ENCODE data around the gene CSPG5.

Gene CSPG5

DNA sequence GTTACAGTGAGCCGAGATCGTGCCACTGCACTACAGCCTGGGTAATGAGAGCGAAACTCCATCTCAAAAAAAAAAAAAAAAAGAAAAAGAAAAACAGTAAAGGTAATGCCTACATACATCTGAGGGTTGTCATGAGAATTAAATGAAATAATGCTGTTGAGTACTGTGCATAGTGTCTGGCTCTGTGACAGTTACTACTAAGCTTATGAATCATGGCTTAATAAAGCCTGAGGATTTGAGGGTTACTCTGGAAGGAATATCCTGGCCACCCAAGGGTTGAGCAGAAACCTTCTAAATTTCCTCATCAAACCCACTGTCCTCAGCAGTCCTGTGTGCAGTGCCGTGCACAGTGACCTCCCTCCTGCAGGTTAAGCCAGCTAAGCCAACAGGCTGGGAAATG lies 38.4 kb downstream of the CSPG5 start:
- Histone ChIP-seq H3K27ac (ENCODE audit: low read depth, low read length) (no peak overlapping the region), H3K36me3 (ENCODE audit: control insufficient read depth, insufficient read depth, low read length) (no peaks in the 10 kb centered on the region), H3K27me3 (ENCODE audit: control insufficient read depth, insufficient read depth, low read length) (no peaks in the 10 kb centered on the region), H3K4me3 (ENCODE audit: low read depth, low read length) (no peak overlapping the region), H3K9me3 (ENCODE audit: control insufficient read depth, insufficient read depth, low read length) (no peaks in the 10 kb centered on the region), H3K9ac (ENCODE audit: low read depth, low read length) (no peak overlapping the region), H3K4me1 (ENCODE audit: control insufficient read depth, insufficient read depth, low read length) (no peaks in the 10 kb centered on the region)

DNA sequence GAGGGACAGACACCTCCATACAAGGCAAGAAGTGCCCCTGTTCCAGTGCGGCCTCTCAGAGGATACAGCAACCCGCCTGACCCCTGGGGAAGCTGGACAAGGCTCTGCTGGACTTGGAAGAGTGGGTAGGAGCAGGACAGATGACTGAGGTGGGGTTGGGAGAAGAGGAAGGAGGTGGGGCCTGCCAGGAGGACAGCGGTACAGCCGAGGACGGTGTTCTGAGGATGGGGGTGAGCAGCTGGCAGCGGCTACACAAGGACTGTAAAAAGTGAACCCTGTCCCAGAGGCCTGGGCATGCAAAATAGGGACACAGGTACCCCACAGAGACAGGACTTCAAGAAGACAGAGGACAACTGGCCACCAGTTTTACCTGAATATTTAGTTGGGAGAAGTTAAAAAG lies 41.7 kb downstream of the CSPG5 start:
- H3K9me3 ChIP-seq (ENCODE audit: control insufficient read depth, insufficient read depth, low read length), result no peaks in the 10 kb centered on the region; the same call in 1 of the 2 replicates
- no peaks in the 10 kb centered on the region for H3K27me3 ChIP-seq (ENCODE audit: control insufficient read depth, insufficient read depth, low read length)
- H3K27ac ChIP-seq (ENCODE audit: low read depth, low read length), result no peak overlapping the region
- H3K4me3 ChIP-seq (ENCODE audit: low read depth, low read length), result no peak overlapping the region
- no peaks in the 10 kb centered on the region for H3K4me1 ChIP-seq (ENCODE audit: control insufficient read depth, insufficient read depth, low read length)
- H3K36me3 ChIP-seq (ENCODE audit: control insufficient read depth, insufficient read depth, low read length), result no peaks in the 10 kb centered on the region
- H3K9ac ChIP-seq (ENCODE audit: low read depth, low read length), result no peak overlapping the region

DNA sequence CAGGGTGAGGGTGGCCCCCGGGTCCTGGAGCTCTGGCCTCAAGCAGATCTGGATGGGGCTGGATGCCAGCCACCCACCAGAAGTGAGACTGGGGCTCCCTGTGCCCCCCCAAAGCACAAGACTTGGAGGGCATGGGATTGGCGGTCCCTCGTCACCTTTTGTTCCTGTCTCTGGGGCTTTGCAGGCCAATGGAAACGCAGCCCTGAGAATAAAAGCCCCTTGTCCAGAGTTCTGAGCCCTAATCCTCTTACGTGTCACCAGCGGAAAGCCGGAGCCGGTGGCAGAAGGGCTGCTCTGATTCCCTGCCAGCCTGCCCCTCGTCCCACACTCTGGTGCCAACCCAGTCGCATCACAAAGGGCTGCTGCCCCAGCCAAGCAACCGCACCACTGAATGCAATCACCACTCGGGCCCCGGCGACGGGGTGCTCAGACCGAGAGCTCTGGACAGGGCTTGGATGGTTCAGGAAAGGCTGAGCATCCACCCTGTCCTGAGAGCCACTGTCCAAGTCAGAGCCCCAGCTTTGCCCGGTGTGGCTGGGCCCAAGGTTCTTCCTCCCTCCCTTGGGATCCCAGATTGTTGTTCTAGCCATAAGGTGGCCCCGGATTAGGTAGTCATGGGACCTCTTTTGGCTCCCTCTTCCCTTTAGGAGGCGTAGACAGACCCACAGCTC lies 42.3 kb downstream of the CSPG5 start:
- H3K4me1 ChIP-seq (ENCODE audit: control insufficient read depth, insufficient read depth, low read length), result no peaks in the 10 kb centered on the region
- H3K27ac ChIP-seq (ENCODE audit: low read depth, low read length), result no peak overlapping the region
- no peak overlapping the region for H3K9ac ChIP-seq (ENCODE audit: low read depth, low read length)
- H3K4me3 ChIP-seq (ENCODE audit: low read depth, low read length), result no peak overlapping the region
- no peaks in the 10 kb centered on the region for H3K27me3 ChIP-seq (ENCODE audit: control insufficient read depth, insufficient read depth, low read length)
- H3K36me3 ChIP-seq (ENCODE audit: control insufficient read depth, insufficient read depth, low read length), result no peaks in the 10 kb centered on the region
- no peaks in the 10 kb centered on the region; the same call in 1 of the 2 replicates for H3K9me3 ChIP-seq (ENCODE audit: control insufficient read depth, insufficient read depth, low read length)

DNA sequence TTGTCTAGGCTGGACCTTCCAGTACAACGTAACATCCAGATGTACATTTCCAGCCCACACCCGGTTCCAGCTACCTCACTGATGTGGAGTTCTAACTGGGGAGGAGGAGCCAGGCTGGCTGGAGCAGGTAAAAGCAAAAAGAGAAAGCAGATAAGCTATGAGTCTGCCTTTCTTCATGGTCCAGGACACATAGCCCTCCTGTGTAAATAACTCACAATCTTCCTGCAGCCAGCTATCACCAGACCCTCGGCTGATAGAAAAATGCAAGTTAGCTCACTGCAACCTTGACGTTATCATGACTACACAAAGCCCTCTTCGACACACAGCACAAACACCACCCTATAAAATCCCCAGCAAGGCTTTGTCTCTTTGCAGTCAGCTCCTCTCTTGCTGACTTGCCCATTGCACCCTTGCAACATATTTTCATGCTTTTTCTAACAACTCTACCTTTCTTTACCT lies 44.6 kb downstream of the CSPG5 start:
- Histone ChIP-seq H3K4me1 (ENCODE audit: control insufficient read depth, insufficient read depth, low read length) (no peaks in the 10 kb centered on the region), H3K9ac (ENCODE audit: low read depth, low read length) (no peak overlapping the region), H3K27me3 (ENCODE audit: control insufficient read depth, insufficient read depth, low read length) (no peaks in the 10 kb centered on the region), H3K9me3 (ENCODE audit: control insufficient read depth, insufficient read depth, low read length) (no peaks in the 10 kb centered on the region; the same call in 1 of the 2 replicates), H3K36me3 (ENCODE audit: control insufficient read depth, insufficient read depth, low read length) (no peaks in the 10 kb centered on the region), H3K27ac (ENCODE audit: low read depth, low read length) (no peak overlapping the region), H3K4me3 (ENCODE audit: low read depth, low read length) (no peak overlapping the region)

DNA sequence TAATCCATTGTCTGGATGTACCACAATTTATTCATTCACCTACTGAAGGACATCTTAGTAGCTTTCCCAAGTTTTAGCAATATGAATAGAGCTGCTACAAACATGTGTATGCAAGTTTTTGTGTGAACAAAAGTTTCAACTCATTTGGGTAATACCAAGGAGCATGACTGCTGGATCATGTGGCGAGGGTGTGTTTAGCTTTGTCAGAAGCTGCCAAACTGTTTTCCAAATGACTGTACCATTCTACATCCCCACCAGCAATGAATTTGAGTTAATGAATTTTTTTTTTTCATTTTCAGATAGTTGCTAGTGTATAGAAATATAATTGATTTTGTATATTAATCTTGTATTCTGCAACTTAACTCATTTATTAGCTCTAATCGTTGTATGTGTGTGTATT lies 45.2 kb downstream of the CSPG5 start:
- Histone ChIP-seq H3K4me3 (ENCODE audit: low read depth, low read length) (no peak overlapping the region), H3K9ac (ENCODE audit: low read depth, low read length) (no peak overlapping the region), H3K36me3 (ENCODE audit: control insufficient read depth, insufficient read depth, low read length) (no peaks in the 10 kb centered on the region), H3K4me1 (ENCODE audit: control insufficient read depth, insufficient read depth, low read length) (no peaks in the 10 kb centered on the region), H3K27ac (ENCODE audit: low read depth, low read length) (no peak overlapping the region), H3K27me3 (ENCODE audit: control insufficient read depth, insufficient read depth, low read length) (no peaks in the 10 kb centered on the region), H3K9me3 (ENCODE audit: control insufficient read depth, insufficient read depth, low read length) (no peaks in the 10 kb centered on the region; the same call in 1 of the 2 replicates)

DNA sequence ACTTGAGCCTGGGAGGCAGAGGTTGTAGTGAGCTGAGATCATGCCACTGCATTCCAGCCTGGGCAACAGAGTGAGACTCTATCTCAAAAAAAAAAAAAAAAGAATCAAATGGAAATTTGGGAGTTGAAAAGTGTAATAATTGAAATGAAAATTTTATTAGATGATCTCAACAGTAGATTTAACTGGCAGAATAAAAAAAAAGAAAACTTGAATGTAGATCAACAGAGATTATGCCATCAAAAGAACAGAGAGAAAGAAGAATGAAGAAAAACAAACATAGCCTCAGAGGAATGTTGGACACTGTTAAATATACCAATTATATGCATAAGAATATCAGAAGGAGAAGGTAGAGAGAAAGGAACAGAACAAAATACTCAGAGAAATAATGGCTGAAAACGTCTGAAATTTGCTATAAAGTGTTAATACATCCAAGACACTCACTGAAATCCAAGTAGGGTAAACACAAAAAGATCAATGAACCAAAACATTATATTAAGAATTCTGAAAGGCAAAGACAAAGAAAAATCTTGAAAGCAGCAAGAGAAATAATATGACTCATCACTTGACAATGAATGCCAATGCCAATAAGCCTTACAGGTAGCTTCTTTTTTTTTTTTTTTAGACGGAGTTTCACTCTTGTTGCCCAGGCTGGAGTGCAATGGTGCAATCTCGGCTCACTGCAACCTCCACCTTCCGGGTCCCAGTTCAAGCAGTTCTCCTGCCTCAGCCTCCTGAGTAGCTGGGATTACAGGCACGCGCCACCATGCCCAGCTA lies 50.5 kb downstream of the CSPG5 start:
- H3K4me1 ChIP-seq (ENCODE audit: control insufficient read depth, insufficient read depth, low read length), result no peaks in the 10 kb centered on the region
- H3K36me3 ChIP-seq (ENCODE audit: control insufficient read depth, insufficient read depth, low read length), result no peaks in the 10 kb centered on the region
- H3K27ac ChIP-seq (ENCODE audit: low read depth, low read length), result no peak overlapping the region
- H3K27me3 ChIP-seq (ENCODE audit: control insufficient read depth, insufficient read depth, low read length), result peaks cover 3% of the 10 kb centered on the region
- no peak overlapping the region for H3K4me3 ChIP-seq (ENCODE audit: low read depth, low read length)
- no peaks in the 10 kb centered on the region for H3K9me3 ChIP-seq (ENCODE audit: control insufficient read depth, insufficient read depth, low read length)
- H3K9ac ChIP-seq (ENCODE audit: low read depth, low read length), result no peak overlapping the region

- Histone ChIP-seq H3K27ac (ENCODE audit: low read depth, low read length) (no peak overlapping the region), H3K4me3 (ENCODE audit: low read depth, low read length) (no peak overlapping the region), H3K27me3 (ENCODE audit: control insufficient read depth, insufficient read depth, low read length) (peaks cover 14% of the 10 kb centered on the region), H3K9ac (ENCODE audit: low read depth, low read length) (no peak overlapping the region), H3K36me3 (ENCODE audit: control insufficient read depth, insufficient read depth, low read length) (no peaks in the 10 kb centered on the region), H3K4me1 (ENCODE audit: control insufficient read depth, insufficient read depth, low read length) (peaks cover 7% of the 10 kb centered on the region; the same call in 1 of the 2 replicates), H3K9me3 (ENCODE audit: control insufficient read depth, insufficient read depth, low read length) (no peaks in the 10 kb centered on the region)
Observed at GRCh38 chr3:47525617-47526016, 53.0 kb downstream of the CSPG5 start.

- Histone ChIP-seq H3K9ac (ENCODE audit: low read depth, low read length) (no peak overlapping the region), H3K27me3 (ENCODE audit: control insufficient read depth, insufficient read depth, low read length) (peaks cover 14% of the 10 kb centered on the region), H3K4me1 (ENCODE audit: control insufficient read depth, insufficient read depth, low read length) (peaks cover 11% of the 10 kb centered on the region; the same call in 1 of the 2 replicates), H3K36me3 (ENCODE audit: control insufficient read depth, insufficient read depth, low read length) (no peaks in the 10 kb centered on the region), H3K4me3 (ENCODE audit: low read depth, low read length) (no peak overlapping the region), H3K9me3 (ENCODE audit: control insufficient read depth, insufficient read depth, low read length) (no peaks in the 10 kb centered on the region), H3K27ac (ENCODE audit: low read depth, low read length) (no peak overlapping the region)
Observed at GRCh38 chr3:47523310-47524073, 55.2 kb downstream of the CSPG5 start.

DNA sequence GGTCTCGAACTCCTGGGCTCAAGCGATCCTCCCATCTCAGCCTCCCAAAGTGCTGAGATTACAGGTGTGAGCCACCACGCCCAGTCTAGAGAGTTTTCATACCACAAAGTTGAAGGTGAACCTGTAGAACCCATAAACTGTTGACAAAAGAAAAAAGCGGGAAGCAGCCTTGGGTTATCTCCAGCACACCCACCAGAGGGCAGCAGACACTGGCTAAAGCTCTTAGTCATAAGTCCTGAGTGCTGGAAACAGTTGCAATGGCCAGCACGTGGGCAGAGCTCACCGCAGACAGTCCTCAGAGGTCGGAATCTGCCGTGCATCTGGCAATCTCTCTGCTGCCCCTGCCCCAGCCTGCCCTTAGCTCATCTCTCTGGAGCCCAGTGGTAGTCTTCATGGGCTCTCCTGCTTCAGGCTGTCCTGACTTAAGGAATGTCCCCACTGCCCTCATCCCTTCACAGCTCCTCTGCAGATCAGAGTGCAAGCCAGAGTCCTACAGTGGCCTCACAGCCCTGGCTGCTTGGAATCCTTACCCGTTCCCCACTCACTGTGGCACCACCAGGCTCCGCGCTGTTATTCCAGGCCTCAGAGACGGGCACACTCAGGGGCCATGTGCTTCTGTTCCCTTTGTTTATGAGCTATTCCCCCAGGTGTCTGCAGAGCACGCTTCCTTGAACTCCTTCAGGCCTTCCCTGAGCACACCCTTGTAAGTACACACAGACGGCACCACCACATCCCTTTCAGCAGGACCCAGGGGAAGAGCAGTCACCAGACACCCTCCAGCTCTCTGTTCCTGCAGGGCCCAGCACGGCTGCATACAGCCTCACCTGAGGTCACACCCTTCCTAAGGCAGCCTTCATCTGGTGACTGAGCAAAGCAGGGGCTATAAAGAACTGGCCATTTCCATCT lies 56.3 kb downstream of the CSPG5 start:
- Histone ChIP-seq H3K4me1 (ENCODE audit: control insufficient read depth, insufficient read depth, low read length) (peaks cover 11% of the 10 kb centered on the region; the same call in 1 of the 2 replicates), H3K27me3 (ENCODE audit: control insufficient read depth, insufficient read depth, low read length) (peaks cover 14% of the 10 kb centered on the region), H3K4me3 (ENCODE audit: low read depth, low read length) (no peak overlapping the region), H3K27ac (ENCODE audit: low read depth, low read length) (no peak overlapping the region), H3K9ac (ENCODE audit: low read depth, low read length) (no peak overlapping the region; the same call in 1 of the 2 replicates), H3K36me3 (ENCODE audit: control insufficient read depth, insufficient read depth, low read length) (no peaks in the 10 kb centered on the region), H3K9me3 (ENCODE audit: control insufficient read depth, insufficient read depth, low read length) (no peaks in the 10 kb centered on the region)

GRCh38 chr3:47520756-47521155 lies 57.9 kb downstream of the CSPG5 start:
- no peak overlapping the region for H3K4me3 ChIP-seq (ENCODE audit: low read depth, low read length)
- H3K27ac ChIP-seq (ENCODE audit: low read depth, low read length), result no peak overlapping the region
- no peaks in the 10 kb centered on the region for H3K9me3 ChIP-seq (ENCODE audit: control insufficient read depth, insufficient read depth, low read length)
- H3K36me3 ChIP-seq (ENCODE audit: control insufficient read depth, insufficient read depth, low read length), result no peaks in the 10 kb centered on the region
- H3K27me3 ChIP-seq (ENCODE audit: control insufficient read depth, insufficient read depth, low read length), result peaks cover 14% of the 10 kb centered on the region
- H3K4me1 ChIP-seq (ENCODE audit: control insufficient read depth, insufficient read depth, low read length), result peaks cover 11% of the 10 kb centered on the region; the same call in 1 of the 2 replicates
- H3K9ac ChIP-seq (ENCODE audit: low read depth, low read length), result no peak overlapping the region

All from HUES48 (cell line).